ENCODE results near the gene CD59.

Gene CD59

GRCh38 chr11:33668951-33669596, 67.1 kb downstream of the CD59 start:
- TF ChIP-seq SIN3A (IDR thresholded peaks at IDR 0.05; ENCODE audit: borderline replicate concordance, insufficient read depth, low read length) (no peak), POLR2AphosphoS5 (IDR thresholded peaks at IDR 0.05; ENCODE audit: low read depth, low read length) (no peak), FOXP2 (optimal IDR thresholded peaks at IDR 0.05; ENCODE audit: borderline replicate concordance, extremely low read depth, extremely low read length, insufficient read depth) (no peak), TAF1 (IDR thresholded peaks at IDR 0.05; ENCODE audit: borderline replicate concordance, insufficient read depth, low read length) (no peak), REST (IDR thresholded peaks at IDR 0.05; ENCODE audit: insufficient read depth in 1 of 2, low read depth in 2 of 2, low read length in 2 of 2) (no peak)

- TF ChIP-seq TAF1 (IDR thresholded peaks at IDR 0.05; ENCODE audit: borderline replicate concordance, insufficient read depth, low read length) (no peak), POLR2AphosphoS5 (IDR thresholded peaks at IDR 0.05; ENCODE audit: low read depth, low read length) (no peak), REST (IDR thresholded peaks at IDR 0.05; ENCODE audit: insufficient read depth in 1 of 2, low read depth in 2 of 2, low read length in 2 of 2) (no peak), SIN3A (IDR thresholded peaks at IDR 0.05; ENCODE audit: borderline replicate concordance, insufficient read depth, low read length) (no peak), FOXP2 (optimal IDR thresholded peaks at IDR 0.05; ENCODE audit: borderline replicate concordance, extremely low read depth, extremely low read length, insufficient read depth) (no peak)
These were observed 67.8 kb downstream of the CD59 start for GRCh38 chr11:33668468-33668825.

- TF ChIP-seq FOXP2 (optimal IDR thresholded peaks at IDR 0.05; ENCODE audit: borderline replicate concordance, extremely low read depth, extremely low read length, insufficient read depth) (no peak), REST (IDR thresholded peaks at IDR 0.05; ENCODE audit: insufficient read depth in 1 of 2, low read depth in 2 of 2, low read length in 2 of 2) (no peak), SIN3A (IDR thresholded peaks at IDR 0.05; ENCODE audit: borderline replicate concordance, insufficient read depth, low read length) (no peak), TAF1 (IDR thresholded peaks at IDR 0.05; ENCODE audit: borderline replicate concordance, insufficient read depth, low read length) (no peak), POLR2AphosphoS5 (IDR thresholded peaks at IDR 0.05; ENCODE audit: low read depth, low read length) (no peak)
These were observed 68.3 kb downstream of the CD59 start for GRCh38 chr11:33667819-33668467.

GRCh38 chr11:33665350-33666106, 70.7 kb downstream of the CD59 start:
- no peak for TF ChIP-seq REST (IDR thresholded peaks at IDR 0.05; ENCODE audit: insufficient read depth in 1 of 2, low read depth in 2 of 2, low read length in 2 of 2)
- TF ChIP-seq SIN3A (IDR thresholded peaks at IDR 0.05; ENCODE audit: borderline replicate concordance, insufficient read depth, low read length) = no peak
- TF ChIP-seq FOXP2 (optimal IDR thresholded peaks at IDR 0.05; ENCODE audit: borderline replicate concordance, extremely low read depth, extremely low read length, insufficient read depth) = no peak
- TF ChIP-seq TAF1 (IDR thresholded peaks at IDR 0.05; ENCODE audit: borderline replicate concordance, insufficient read depth, low read length) = no peak
- TF ChIP-seq POLR2AphosphoS5 (IDR thresholded peaks at IDR 0.05; ENCODE audit: low read depth, low read length) = no peak
